ENCODE data around the gene CARD6. TPM values are rescaled to one million over a fixed set of nuclear protein-coding genes. Genes with fewer than 3 reads are reported as not detected.

Gene CARD6
- total and polyA plus RNA-seq, 10 of the 15 experiments (the other 5 are each of a cell fraction or from before 2014, with no cell fraction given): 0.29 to 1.2 (median 0.62) TPM

GRCh38 chr5:40823459-40823858 is 17.7 kb upstream of the CARD6 start:
- Histone ChIP-seq H3K9me3 (replicated peaks; ENCODE audit: control insufficient read depth, insufficient read depth, low read length) (no peaks in the 10 kb centered on the region), H2AFZ (ENCODE audit: control insufficient read depth, low read depth, low read length) (no peak overlapping the region), H4K20me1 (ENCODE audit: control insufficient read depth, insufficient read depth) (no peaks in the 10 kb centered on the region), H3K4me3 (no peak overlapping the region), H3K36me3 (ENCODE audit: control insufficient read depth in 2 of 2, insufficient read depth in 2 of 2, low read length in 1 of 2) (peaks cover 2 to 16% of the 10 kb centered on the region in 2 experiments), H3K4me1 (ENCODE audit: control insufficient read depth, insufficient read depth, low read length) (no peaks in the 10 kb centered on the region), H3K4me2 (ENCODE audit: control insufficient read depth, insufficient read depth) (no peak overlapping the region), H3K79me2 (ENCODE audit: control insufficient read depth, insufficient read depth, low read length) (no peaks in the 10 kb centered on the region), H3K27me3 (replicated peaks in 1 of 2; ENCODE audit: control insufficient read depth in 2 of 2, insufficient read depth in 2 of 2, low read length in 1 of 2) (no peaks in the 10 kb centered on the region), H3K9ac (ENCODE audit: control insufficient read depth, insufficient read depth, low read length) (no peak overlapping the region), H3K27ac (ENCODE audit: control insufficient read depth, insufficient read depth) (no peak overlapping the region)
- WGBS (ENCODE audit: insufficient coverage, insufficient replicate concordance, low lambda C conversion rate, missing lambda C conversion rate): 60% methylated on average over 1 of the region's 1 CpG
- DNase-seq (ENCODE audit: low read depth, low spot score): no peak
- no peak for FAIRE-seq
- CTCF ChIA-PET: interaction anchor here (0.6 to 1.3 kb wide), 3 partner anchors 10 to 296 kb away, joined by 3 to 4 read pairs (median 3); no protein-coding TSS in a partner anchor
- POLR2A ChIA-PET: interaction anchor here (0.7 to 1.7 kb wide), 2 partner anchors 10 to 12 kb away, joined by 4 to 6 read pairs; no protein-coding TSS in a partner anchor
- TF ChIP-seq BCL11A (IDR thresholded peaks at IDR 0.05; ENCODE audit: low read depth, low read length) (no peak), RCOR1 (conservative IDR thresholded peaks at IDR 0.05; ENCODE audit: low read depth, low read length) (no peak), REST (IDR thresholded peaks at IDR 0.05; ENCODE audit: low read depth, low read length) (no peak), BCL3 (IDR thresholded peaks at IDR 0.05; ENCODE audit: borderline replicate concordance, insufficient read depth, low read depth, low read length, poor library complexity, severe bottlenecking) (no peak)
- SMC1A ChIA-PET (ENCODE audit: uncharacterized antibody, unreplicated experiment): interaction anchor here (1.3 to 2.4 kb wide), 2 partner anchors 15 to 51 kb away, joined by 3 to 6 read pairs; no protein-coding TSS in a partner anchor
- RAD21 ChIA-PET (ENCODE audit: unreplicated experiment): no interaction called here
- in situ Hi-C loops (cut with MboI): no loop called here
- peak; percentile 6; the same call in 2 of the 3 replicates for ATAC-seq
- intact Hi-C loops (cut with micrococcal nuclease; ENCODE audit: unreplicated experiment): no loop called here
- no TSS peak for BruUV-seq (replicated peaks)

Data from GM12878 (cell line).